ENCODE data around the gene ONECUT2.

Gene ONECUT2

GRCh38 chr18:57505231-57505630 is 70.1 kb downstream of the ONECUT2 start:
- H3K9me2 ChIP-seq (replicated peaks; ENCODE audit: insufficient read depth, low read length): no peaks in the 10 kb centered on the region
- no peaks in the 10 kb centered on the region for H3K36me3 ChIP-seq (ENCODE audit: low read length)
- 0 out of 2 replicates have a peak, but pooled peaks cover 3% of the 10 kb centered on the region for H3K27me3 ChIP-seq (ENCODE audit: low read length)
- TF ChIP-seq CTCF (IDR thresholded peaks at IDR 0.05; ENCODE audit: insufficient read depth, low read length, poor library complexity, severe bottlenecking) (no peak), EZH2phosphoT487 (conservative IDR thresholded peaks at IDR 0.05; ENCODE audit: low read length) (no peak)
- H3K27ac ChIP-seq (ENCODE audit: low read depth, low read length): no peak overlapping the region
- H3K9me3 ChIP-seq (ENCODE audit: insufficient read depth, low read length): no peaks in the 10 kb centered on the region
- no peaks in the 10 kb centered on the region for H3K79me2 ChIP-seq (ENCODE audit: insufficient read depth, low read length)
- H3K4me2 ChIP-seq (ENCODE audit: low read depth, low read length, poor library complexity, severe bottlenecking): no peak overlapping the region
- H3F3A ChIP-seq (ENCODE audit: insufficient read depth): no peaks in the 10 kb centered on the region
- H3K4me3 ChIP-seq (ENCODE audit: insufficient read depth, low read length, poor library complexity, severe bottlenecking): no peak overlapping the region
- H4K20me1 ChIP-seq (ENCODE audit: low read depth, low read length): no peaks in the 10 kb centered on the region
- H2AFZ ChIP-seq (ENCODE audit: low read depth, low read length, severe bottlenecking): no peak overlapping the region
- no peak overlapping the region for H3K9ac ChIP-seq (ENCODE audit: low read length)

- no peaks in the 10 kb centered on the region for H3K27me3 ChIP-seq (ENCODE audit: low read length)
- H3K27ac ChIP-seq (ENCODE audit: low read depth, low read length): no peak overlapping the region
- TF ChIP-seq EZH2phosphoT487 (conservative IDR thresholded peaks at IDR 0.05; ENCODE audit: low read length) (no peak), CTCF (IDR thresholded peaks at IDR 0.05; ENCODE audit: insufficient read depth, low read length, poor library complexity, severe bottlenecking) (no peak)
- no peak overlapping the region for H3K4me2 ChIP-seq (ENCODE audit: low read depth, low read length, poor library complexity, severe bottlenecking)
- H3K9ac ChIP-seq (ENCODE audit: low read length): no peak overlapping the region
- H3K79me2 ChIP-seq (ENCODE audit: insufficient read depth, low read length): no peaks in the 10 kb centered on the region
- H4K20me1 ChIP-seq (ENCODE audit: low read depth, low read length): no peaks in the 10 kb centered on the region
- H3K9me3 ChIP-seq (ENCODE audit: insufficient read depth, low read length): no peaks in the 10 kb centered on the region
- no peaks in the 10 kb centered on the region for H3K36me3 ChIP-seq (ENCODE audit: low read length)
- no peaks in the 10 kb centered on the region for H3K9me2 ChIP-seq (replicated peaks; ENCODE audit: insufficient read depth, low read length)
- no peaks in the 10 kb centered on the region for H3F3A ChIP-seq (ENCODE audit: insufficient read depth)
- no peak overlapping the region for H2AFZ ChIP-seq (ENCODE audit: low read depth, low read length, severe bottlenecking)
- H3K4me3 ChIP-seq (ENCODE audit: insufficient read depth, low read length, poor library complexity, severe bottlenecking): no peak overlapping the region
These were observed 80.9 kb downstream of the ONECUT2 start for GRCh38 chr18:57516056-57516455.

- Histone ChIP-seq H3F3A (ENCODE audit: insufficient read depth) (no peaks in the 10 kb centered on the region), H3K27me3 (ENCODE audit: low read length) (no peaks in the 10 kb centered on the region), H2AFZ (ENCODE audit: low read depth, low read length, severe bottlenecking) (no peak overlapping the region), H3K36me3 (ENCODE audit: low read length) (no peaks in the 10 kb centered on the region), H3K27ac (ENCODE audit: low read depth, low read length) (no peak overlapping the region), H3K4me2 (ENCODE audit: low read depth, low read length, poor library complexity, severe bottlenecking) (no peak overlapping the region), H3K9me3 (ENCODE audit: insufficient read depth, low read length) (no peaks in the 10 kb centered on the region), H3K9ac (ENCODE audit: low read length) (no peak overlapping the region), H4K20me1 (ENCODE audit: low read depth, low read length) (no peaks in the 10 kb centered on the region), H3K9me2 (replicated peaks; ENCODE audit: insufficient read depth, low read length) (no peaks in the 10 kb centered on the region), H3K79me2 (ENCODE audit: insufficient read depth, low read length) (no peaks in the 10 kb centered on the region), H3K4me3 (ENCODE audit: insufficient read depth, low read length, poor library complexity, severe bottlenecking) (no peak overlapping the region)
- no peak for TF ChIP-seq CTCF (IDR thresholded peaks at IDR 0.05; ENCODE audit: insufficient read depth, low read length, poor library complexity, severe bottlenecking)
- TF ChIP-seq EZH2phosphoT487 (conservative IDR thresholded peaks at IDR 0.05; ENCODE audit: low read length): no peak
These were observed 83.4 kb downstream of the ONECUT2 start for GRCh38 chr18:57518533-57518932.

Measured in SU-DHL-6 (cell line).